KMS-11 (cell line): ENCODE measurements around the gene EFNA4.

Experiments
- H2AFZ ChIP-seq: fragments of 200-600 bp; sonication (generic); 2 replicates; pipeline ENCODE4 v1.6.1; 2016; ENCODE audit warnings: antibody characterized with exemption, mixed run types, low read depth
- H3K27ac ChIP-seq: fragments of 200-600 bp; sonication (generic); 2 replicates; pipeline ENCODE4 v1.6.1; 2016; ENCODE audit warnings: mild to moderate bottlenecking, mixed run types
- H3K27me3 ChIP-seq: fragments of 200-600 bp; sonication (generic); 2 replicates; pipeline ENCODE4 v1.6.1; 2017; ENCODE audit warnings: mild to moderate bottlenecking, low read depth, mixed run types, moderate library complexity; ENCODE audit not compliant: insufficient read depth
- H3K36me3 ChIP-seq: fragments of 200-600 bp; sonication (generic); 2 replicates; pipeline ENCODE4 v1.6.1; 2017; ENCODE audit warnings: mild to moderate bottlenecking, mixed run types; ENCODE audit not compliant: insufficient read depth
- H3K4me1 ChIP-seq: fragments of 200-600 bp; sonication (generic); 2 replicates; pipeline ENCODE4 v1.6.1; 2016; ENCODE audit warnings: mild to moderate bottlenecking, low read depth, mixed run types; ENCODE audit not compliant: poor library complexity, severe bottlenecking
- H3K4me2 ChIP-seq: fragments of 200-600 bp; sonication (generic); 2 replicates; pipeline ENCODE4 v1.7.0; 2016; ENCODE audit warnings: mild to moderate bottlenecking, mixed run types
- H3K4me3 ChIP-seq: fragments of 200-600 bp; sonication (generic); IDR thresholded peaks from 2 replicates; pipeline ENCODE4 v1.6.1; 2017; ENCODE audit warnings: low read depth, low read length, mixed read lengths; ENCODE audit not compliant: insufficient read depth
- H3K79me2 ChIP-seq: fragments of 200-600 bp; sonication (generic); 2 replicates; pipeline ENCODE4 v1.6.1; 2016; ENCODE audit warnings: low read depth, mixed run types; ENCODE audit not compliant: insufficient read depth
- H3K9ac ChIP-seq: fragments of 200-600 bp; sonication (generic); 2 replicates; pipeline ENCODE4 v1.6.1; 2016; ENCODE audit warnings: mild to moderate bottlenecking, mixed run types
- H4K20me1 ChIP-seq: fragments of 200-600 bp; sonication (generic); 2 replicates; pipeline ENCODE4 v1.6.1; 2016; ENCODE audit warnings: mild to moderate bottlenecking, mixed run types; ENCODE audit not compliant: insufficient read depth
- CTCF ChIP-seq: fragments of 200-600 bp; sonication (generic); conservative IDR thresholded peaks from 2 replicates; pipeline ENCODE4 v1.6.1; 2017; ENCODE audit warnings: low read depth, mild to moderate bottlenecking, antibody characterized with exemption, low read length, moderate library complexity, mixed read lengths

Gene EFNA4

GRCh38 chr1:155092641-155093040 is 29.1 kb downstream of the EFNA4 start:
- Histone ChIP-seq H3K36me3 (no peaks in the 10 kb centered on the region), H3K4me3 (no peak overlapping the region), H3K27ac (no peak overlapping the region), H3K4me2 (no peak overlapping the region), H3K4me1 (peaks cover 25% of the 10 kb centered on the region), H3K9ac (no peak overlapping the region), H2AFZ (no peak overlapping the region), H4K20me1 (no peaks in the 10 kb centered on the region), H3K27me3 (peaks cover 3% of the 10 kb centered on the region; the same call in 1 of the 2 replicates), H3K79me2 (no peaks in the 10 kb centered on the region)
- no peak for TF ChIP-seq CTCF

GRCh38 chr1:155093911-155094621 is 30.5 kb downstream of the EFNA4 start:
- Histone ChIP-seq H3K4me1 (peaks cover 25% of the 10 kb centered on the region), H3K27ac (no peak overlapping the region; the same call in 1 of the 2 replicates)

GRCh38 chr1:155094622-155094948 is 31.0 kb downstream of the EFNA4 start:
- TF ChIP-seq CTCF: peak; percentile 30
- Histone ChIP-seq H3K4me3 (no peak overlapping the region), H3K27ac (no peak overlapping the region), H3K9ac (no peak overlapping the region), H3K36me3 (no peaks in the 10 kb centered on the region), H3K4me1 (peaks cover 25% of the 10 kb centered on the region), H3K27me3 (peaks cover 3% of the 10 kb centered on the region; the same call in 1 of the 2 replicates), H3K79me2 (no peaks in the 10 kb centered on the region), H2AFZ (peak overlapping the region; percentile 20), H3K4me2 (peak overlapping the region; percentile 7; the same call in 1 of the 2 replicates), H4K20me1 (no peaks in the 10 kb centered on the region)

More at GRCh38 chr1:155093911-155094621, 30.5 kb downstream of the EFNA4 start:
- peak; percentile 71 for TF ChIP-seq CTCF
- Histone ChIP-seq H3K27me3 (peaks cover 3% of the 10 kb centered on the region; the same call in 1 of the 2 replicates), H3K79me2 (no peaks in the 10 kb centered on the region), H3K4me3 (no peak overlapping the region), H3K36me3 (no peaks in the 10 kb centered on the region), H3K4me2 (peak overlapping the region; percentile 7; the same call in 1 of the 2 replicates), H2AFZ (peak overlapping the region; percentile 20), H4K20me1 (no peaks in the 10 kb centered on the region), H3K9ac (no peak overlapping the region)

- no peaks in the 10 kb centered on the region for H3K36me3 ChIP-seq
- no peak overlapping the region for H3K27ac ChIP-seq
- H3K9ac ChIP-seq: no peak overlapping the region
- no peak overlapping the region for H3K4me3 ChIP-seq
- H3K4me1 ChIP-seq: peaks cover 9% of the 10 kb centered on the region
- H3K27me3 ChIP-seq: peaks cover 8% of the 10 kb centered on the region; the same call in 1 of the 2 replicates
- H3K79me2 ChIP-seq: no peaks in the 10 kb centered on the region
- H3K4me2 ChIP-seq: no peak overlapping the region
- TF ChIP-seq CTCF: no peak
- H2AFZ ChIP-seq: no peak overlapping the region
- H4K20me1 ChIP-seq: no peaks in the 10 kb centered on the region
These were observed 35.8 kb downstream of the EFNA4 start for GRCh38 chr1:155099331-155099730.
